Activated gamma-delta T cell treated with anti-CD3 and anti-CD28 coated beads, Interleukin-2, amount 50 U/mL, for 16 hours (primary cell): Measurements from ENCODE around the gene MET.

Experiments used
- DNase-seq: peaks from one replicate; pipeline ENCODE4 v3.0.0-alpha.2; 2020; ENCODE audit warnings: low read depth

Gene MET

GRCh38 chr7:116786791-116787443 lies 114.9 kb downstream of the MET start:
- no peak for DNase-seq

GRCh38 chr7:116787881-116788280 lies 115.9 kb downstream of the MET start:
- DNase-seq, result no peak

GRCh38 chr7:116788572-116789197 lies 116.7 kb downstream of the MET start:
- no peak for DNase-seq

- no peak for DNase-seq
Measured at GRCh38 chr7:116790025-116790424, 118.0 kb downstream of the MET start.

- DNase-seq, result no peak
Measured at GRCh38 chr7:116792813-116793212, 120.8 kb downstream of the MET start.

- DNase-seq, result no peak
Measured at GRCh38 chr7:116793795-116794340, 121.9 kb downstream of the MET start.

- DNase-seq, result no peak
Measured at GRCh38 chr7:116796471-116796870, 124.5 kb downstream of the MET start.

GRCh38 chr7:116797612-116798011 lies 125.6 kb downstream of the MET start:
- no peak for DNase-seq

- no peak for DNase-seq
Measured at GRCh38 chr7:116798232-116798631, 126.2 kb downstream of the MET start.

- no peak for DNase-seq
Measured at GRCh38 chr7:116799916-116800315, 127.9 kb downstream of the MET start.

- no peak for DNase-seq
Measured at GRCh38 chr7:116800594-116800993, 128.6 kb downstream of the MET start.

- DNase-seq, result no peak
Measured at GRCh38 chr7:116801092-116801710, 129.2 kb downstream of the MET start.

GRCh38 chr7:116802144-116802745 lies 130.2 kb downstream of the MET start:
- DNase-seq, result no peak

GRCh38 chr7:116802746-116803152 lies 130.8 kb downstream of the MET start:
- DNase-seq, result no peak

GRCh38 chr7:116804471-116804870 lies 132.5 kb downstream of the MET start:
- no peak for DNase-seq

GRCh38 chr7:116805100-116805544 lies 133.1 kb downstream of the MET start:
- no peak for DNase-seq

- no peak for DNase-seq
Measured at GRCh38 chr7:116806046-116806944, 134.3 kb downstream of the MET start.

- no peak for DNase-seq
Measured at GRCh38 chr7:116807011-116807560, 135.1 kb downstream of the MET start.

- DNase-seq, result no peak
Measured at GRCh38 chr7:116809636-116810266, 137.8 kb downstream of the MET start.

- no peak for DNase-seq
Measured at GRCh38 chr7:116810267-116811116, 138.5 kb downstream of the MET start.
